DND-41 (cell line): ENCODE measurements around the gene NXN.

Source experiments
- ATAC-seq: fragments of 200-7000 bp; cut with Tn5 transposase; 3 replicates; pipeline ENCODE4 v1.9.1; 2021; ENCODE audit warnings: low read depth; ENCODE audit not compliant: insufficient read depth
- DNase-seq: peaks from one replicate; pipeline ENCODE4 v3.0.0-alpha.2; 2020
- H2AFZ ChIP-seq: 2 replicates; pipeline ENCODE4 v1.6.0; 2012; ENCODE audit warnings: low read depth, low read length
- H3K27ac ChIP-seq: 2 replicates; pipeline ENCODE4 v1.5.1; 2012; ENCODE audit warnings: low read length, inconsistent platforms
- H3K27me3 ChIP-seq: fragments of 200-600 bp; sonication (generic); 2 replicates; pipeline ENCODE4 v1.6.0; 2012; ENCODE audit warnings: low read length, mild to moderate bottlenecking, inconsistent platforms; ENCODE audit not compliant: insufficient read depth, poor library complexity
- H3K36me3 ChIP-seq: 2 replicates; pipeline ENCODE4 v1.5.1; 2012; ENCODE audit warnings: low read length, inconsistent platforms; ENCODE audit not compliant: insufficient read depth
- H3K4me1 ChIP-seq: 2 replicates; pipeline ENCODE4 v1.5.1; 2012; ENCODE audit warnings: mild to moderate bottlenecking, low read length; ENCODE audit not compliant: insufficient read depth
- H3K4me2 ChIP-seq: 2 replicates; pipeline ENCODE4 v1.6.0; 2012; ENCODE audit warnings: mild to moderate bottlenecking, moderate library complexity, low read length, inconsistent platforms; ENCODE audit not compliant: insufficient read depth
- H3K4me3 ChIP-seq, 2 experiments: fragments of 200-600 bp in 1 of 2; shearing (Covaris generic) in 1 of 2; 2 replicates each; pipeline ENCODE4 v1.5.1; 2012 to 2016; ENCODE audit warnings: inconsistent platforms in 2 of 2, low read length in 2 of 2, mild to moderate bottlenecking in 2 of 2, low read depth in 1 of 2, moderate library complexity in 1 of 2
- H3K79me2 ChIP-seq: 2 replicates; pipeline ENCODE4 v1.6.0; 2012; ENCODE audit warnings: low read length, inconsistent platforms; ENCODE audit not compliant: insufficient read depth
- H3K9ac ChIP-seq: 2 replicates; pipeline ENCODE4 v1.6.0; 2012; ENCODE audit warnings: low read depth, mild to moderate bottlenecking, inconsistent platforms, low read length, moderate library complexity
- H3K9me3 ChIP-seq: 2 replicates; pipeline ENCODE4 v1.5.1; 2012; ENCODE audit warnings: low read length, moderate library complexity, mild to moderate bottlenecking, inconsistent platforms; ENCODE audit not compliant: insufficient read depth, severe bottlenecking
- H4K20me1 ChIP-seq: 2 replicates; pipeline ENCODE4 v1.6.0; 2012; ENCODE audit warnings: low read length; ENCODE audit not compliant: insufficient read depth
- CTCF ChIP-seq: IDR thresholded peaks from 2 replicates; pipeline ENCODE4 v1.5.1; 2012; ENCODE audit warnings: borderline replicate concordance, low read length, moderate library complexity, mild to moderate bottlenecking; ENCODE audit not compliant: poor library complexity, severe bottlenecking; ENCODE audit errors: extremely low read depth
- EZH2 ChIP-seq: IDR thresholded peaks from 3 replicates; pipeline ENCODE4 v1.6.1; 2012; ENCODE audit warnings: borderline replicate concordance, low read depth, mild to moderate bottlenecking, moderate library complexity, low read length, inconsistent platforms; ENCODE audit not compliant: severe bottlenecking

The NXN gene

GRCh38 chr17:901964-902363 lies 77.6 kb downstream of the NXN start:
- DNase-seq (no peak), ATAC-seq (no peak)
- 0 out of 2 replicates have a peak, but pooled peaks cover 7% of the 10 kb centered on the region for H4K20me1 ChIP-seq

GRCh38 chr17:901191-901950 lies 78.2 kb downstream of the NXN start:
- no peak overlapping the region for H3K9ac ChIP-seq
- 0 out of 2 replicates have a peak, but pooled peaks cover 7% of the 10 kb centered on the region for H4K20me1 ChIP-seq
- DNase-seq (no peak), ATAC-seq (no peak)
- no peak for TF ChIP-seq CTCF
- no peak for TF ChIP-seq EZH2
- H3K4me3 ChIP-seq = no peak overlapping the region
- H3K4me1 ChIP-seq = no peaks in the 10 kb centered on the region
- H3K36me3 ChIP-seq = no peaks in the 10 kb centered on the region
- H3K27me3 ChIP-seq = no peaks in the 10 kb centered on the region
- H3K9me3 ChIP-seq = no peaks in the 10 kb centered on the region
- H3K27ac ChIP-seq = no peak overlapping the region
- H2AFZ ChIP-seq = no peak overlapping the region
- H3K4me2 ChIP-seq = no peak overlapping the region
- no peaks in the 10 kb centered on the region for H3K79me2 ChIP-seq

More at GRCh38 chr17:901964-902363, 77.6 kb downstream of the NXN start:
- TF ChIP-seq EZH2 (no peak), CTCF (no peak)
- Histone ChIP-seq H3K27me3 (no peaks in the 10 kb centered on the region), H3K79me2 (no peaks in the 10 kb centered on the region), H3K9me3 (no peaks in the 10 kb centered on the region), H3K4me1 (no peaks in the 10 kb centered on the region), H2AFZ (no peak overlapping the region), H3K9ac (no peak overlapping the region), H3K27ac (no peak overlapping the region), H3K4me2 (no peak overlapping the region), H3K4me3 (no peak overlapping the region), H3K36me3 (no peaks in the 10 kb centered on the region)

- Histone ChIP-seq H3K36me3 (no peaks in the 10 kb centered on the region), H3K27me3 (no peaks in the 10 kb centered on the region), H3K4me1 (no peaks in the 10 kb centered on the region), H2AFZ (no peak overlapping the region), H3K27ac (no peak overlapping the region), H4K20me1 (0 out of 2 replicates have a peak, but pooled peaks cover 7% of the 10 kb centered on the region), H3K9ac (no peak overlapping the region), H3K79me2 (no peaks in the 10 kb centered on the region), H3K4me3 (no peak overlapping the region), H3K4me2 (no peak overlapping the region), H3K9me3 (no peaks in the 10 kb centered on the region)
- ATAC-seq (no peak), DNase-seq (no peak)
- TF ChIP-seq CTCF = no peak
- no peak for TF ChIP-seq EZH2
Measured at GRCh38 chr17:900336-900934, 79.1 kb downstream of the NXN start.
